GM18909 (cell line): ENCODE data around the gene SMURF2.
"Not testable (repeated sequence)": the region's sequence is repeated elsewhere in the genome, so short reads cannot be mapped to it uniquely, and the experiment has no call there.

Source experiments
- ATAC-seq: cut with Tn5 transposase; IDR thresholded peaks from one replicate; pipeline ENCODE4 v1.9.1; 2021; ENCODE audit warnings: mild to moderate bottlenecking; ENCODE audit not compliant: unreplicated experiment, poor library complexity

SMURF2 gene

DNA sequence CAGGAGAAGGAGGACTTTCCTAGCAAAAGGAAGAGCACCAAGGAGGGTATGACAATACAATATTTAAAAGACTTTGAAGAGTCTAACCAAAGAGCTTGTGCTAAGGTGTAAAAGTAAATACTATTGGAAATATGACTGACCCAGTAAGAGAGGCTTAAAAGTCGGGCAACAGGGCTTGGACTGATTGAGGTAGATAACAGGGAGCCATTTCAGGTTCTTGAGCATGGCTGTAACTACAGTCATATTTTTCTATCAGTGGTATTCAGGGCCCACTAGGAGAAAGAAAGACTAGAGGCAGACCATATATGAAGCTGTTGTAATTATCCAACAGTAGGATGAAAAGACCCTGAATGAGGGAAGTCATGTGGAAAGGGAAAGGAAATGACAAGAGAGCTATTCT lies 62.3 kb downstream of the SMURF2 start:
- no peak for ATAC-seq

DNA sequence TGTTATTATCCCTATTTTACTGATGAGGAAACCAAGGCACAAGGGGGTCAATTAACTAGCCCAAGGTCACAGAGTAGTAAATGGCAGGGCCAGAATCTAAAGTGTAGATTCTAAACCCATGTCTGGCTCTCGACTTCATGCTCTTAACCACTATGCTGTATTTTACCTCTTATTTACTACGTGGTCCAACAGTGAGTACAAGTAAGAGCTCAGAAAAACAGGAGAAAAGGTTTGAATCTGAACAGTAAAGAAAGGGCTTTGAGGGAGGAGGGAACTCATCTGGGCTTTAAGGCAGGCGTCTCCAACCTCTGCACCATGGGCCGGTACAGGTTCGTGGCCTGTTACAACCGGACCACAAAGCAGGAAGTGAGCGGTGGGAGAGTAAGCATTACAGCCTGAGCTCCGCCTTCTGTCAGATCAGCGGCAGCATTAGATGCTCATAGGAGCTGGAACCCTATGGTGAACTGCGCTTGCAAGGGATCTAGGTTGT lies 62.9 kb downstream of the SMURF2 start:
- ATAC-seq: peak; percentile 89

GRCh38 chr17:64598672-64599071 lies 63.4 kb downstream of the SMURF2 start:
- no peak for ATAC-seq

- ATAC-seq: no peak
These were observed 65.1 kb downstream of the SMURF2 start for GRCh38 chr17:64596988-64597387.

- ATAC-seq: no peak
These were observed 65.7 kb downstream of the SMURF2 start for GRCh38 chr17:64596439-64596838.

GRCh38 chr17:64591944-64592343 lies 70.2 kb downstream of the SMURF2 start:
- no peak for ATAC-seq

- no peak for ATAC-seq
These were observed 77.0 kb downstream of the SMURF2 start for GRCh38 chr17:64585146-64585545.

- ATAC-seq: no peak
These were observed 79.1 kb downstream of the SMURF2 start for GRCh38 chr17:64583038-64583437.

DNA sequence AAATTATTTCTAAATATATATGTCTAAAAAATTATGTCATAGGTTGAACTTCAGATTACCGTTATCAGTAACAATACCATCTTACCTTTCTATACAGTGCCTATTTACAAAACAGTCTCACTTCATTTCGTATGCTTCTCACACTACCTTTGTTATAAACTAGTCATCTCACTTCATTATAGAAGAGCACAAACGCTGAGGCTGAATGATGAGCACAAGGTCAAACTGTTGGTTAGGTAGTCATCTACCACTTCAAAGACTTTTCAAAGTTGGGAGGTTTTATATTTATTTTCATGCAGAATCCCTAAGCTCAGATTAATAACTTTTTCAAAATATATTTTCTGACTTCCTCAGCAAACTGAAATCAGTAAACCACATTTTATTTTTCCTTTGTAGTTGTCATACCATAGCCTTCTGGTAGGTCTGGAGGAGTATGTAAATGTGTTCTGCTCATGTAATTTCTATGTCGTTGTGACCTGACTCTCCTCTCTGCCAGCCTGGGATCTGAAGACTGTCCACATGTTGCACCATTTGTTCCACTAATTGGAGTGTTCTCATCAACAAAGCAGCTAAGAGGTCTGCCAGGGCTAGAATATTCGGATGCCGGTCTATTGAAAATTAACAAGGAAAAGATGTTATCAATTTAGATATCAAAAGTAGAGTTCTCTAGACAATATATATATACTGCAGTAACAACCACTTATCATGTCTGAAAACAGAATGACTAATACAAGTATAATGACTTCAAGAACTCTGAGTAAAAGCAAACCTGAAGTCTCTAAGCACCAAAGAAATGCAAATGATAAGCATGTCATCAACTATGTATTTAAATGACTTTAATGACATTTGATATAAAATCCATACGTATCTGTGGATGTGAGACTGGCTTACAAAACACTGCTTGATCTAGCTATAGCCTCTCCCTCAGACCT lies 81.5 kb downstream of the SMURF2 start:
- ATAC-seq: no peak

DNA sequence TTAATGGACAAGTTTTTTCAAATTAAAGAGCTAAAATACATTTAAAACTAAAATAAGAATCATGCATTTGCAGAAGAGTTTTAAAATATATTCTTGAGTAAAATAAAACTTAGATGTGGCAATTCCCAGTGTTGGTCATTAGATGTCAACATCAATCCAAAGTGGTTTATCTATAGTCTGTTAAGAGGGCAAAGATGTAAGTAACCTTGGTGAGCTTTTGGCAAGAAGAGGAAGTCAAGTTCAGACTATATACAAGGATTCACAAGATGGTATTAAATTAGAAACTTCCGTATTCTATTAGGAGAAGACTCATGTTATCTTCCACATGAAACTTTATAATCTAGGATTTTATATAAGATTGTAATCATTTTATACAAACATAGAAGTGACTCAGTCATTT lies 82.2 kb downstream of the SMURF2 start:
- no peak for ATAC-seq

DNA sequence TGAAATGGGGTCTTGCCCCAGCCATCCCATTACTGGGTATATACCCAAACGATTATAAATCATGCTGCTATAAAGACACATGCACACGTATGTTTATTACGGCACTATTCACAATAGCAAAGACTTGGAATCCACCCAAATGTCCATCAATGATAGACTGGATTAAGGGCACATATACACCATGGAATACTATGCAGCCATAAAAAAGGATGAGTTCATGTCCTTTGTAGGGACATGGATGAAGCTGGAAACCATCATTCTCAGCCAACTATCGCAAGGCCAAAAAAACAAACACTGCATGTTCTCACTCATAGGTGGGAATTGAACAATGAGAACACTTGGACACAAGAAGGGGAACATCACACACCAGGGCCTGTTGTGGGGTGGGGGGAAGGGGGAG lies 85.1 kb downstream of the SMURF2 start:
- not testable (repeated sequence) for ATAC-seq

DNA sequence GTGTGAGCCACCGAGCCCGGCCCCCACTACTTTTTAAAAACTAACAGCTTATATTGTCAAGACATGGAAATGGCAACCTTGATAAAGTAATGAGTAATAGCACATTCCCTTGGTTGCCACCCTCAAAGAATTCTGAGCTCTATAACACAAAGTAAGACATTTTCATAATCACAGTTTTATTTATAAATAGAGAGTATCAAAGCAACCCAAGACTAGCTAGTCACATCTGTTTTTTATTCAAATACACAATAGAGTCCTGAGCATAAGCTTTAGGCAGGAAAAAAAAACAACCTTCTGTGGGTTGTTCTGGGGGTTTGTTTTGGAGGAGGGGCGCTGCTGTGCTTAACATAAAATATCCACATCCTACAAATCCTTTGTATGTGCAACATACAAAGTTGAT lies 86.7 kb downstream of the SMURF2 start:
- ATAC-seq: no peak

DNA sequence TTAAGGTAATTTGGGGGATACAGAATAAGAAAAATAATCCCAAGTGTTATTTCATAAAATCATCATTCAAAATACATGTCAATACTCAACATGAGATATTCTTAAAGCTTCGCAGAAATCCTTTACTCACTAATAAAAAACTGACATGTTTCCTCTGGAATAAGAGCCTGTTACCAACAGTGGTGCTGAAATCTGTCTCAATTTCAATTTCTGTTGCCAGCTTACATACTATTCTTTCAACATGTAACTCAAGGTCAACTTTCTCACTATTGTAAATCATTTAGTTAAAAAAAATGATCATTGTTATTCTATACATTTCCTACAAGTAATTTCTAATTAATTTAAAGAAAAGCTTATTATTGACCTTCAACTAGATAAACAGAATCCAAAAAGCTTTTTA lies 87.5 kb downstream of the SMURF2 start:
- ATAC-seq: no peak

GRCh38 chr17:64573214-64573613 lies 88.9 kb downstream of the SMURF2 start:
- no peak for ATAC-seq

- ATAC-seq: no peak
These were observed 89.4 kb downstream of the SMURF2 start for GRCh38 chr17:64572682-64573154.

DNA sequence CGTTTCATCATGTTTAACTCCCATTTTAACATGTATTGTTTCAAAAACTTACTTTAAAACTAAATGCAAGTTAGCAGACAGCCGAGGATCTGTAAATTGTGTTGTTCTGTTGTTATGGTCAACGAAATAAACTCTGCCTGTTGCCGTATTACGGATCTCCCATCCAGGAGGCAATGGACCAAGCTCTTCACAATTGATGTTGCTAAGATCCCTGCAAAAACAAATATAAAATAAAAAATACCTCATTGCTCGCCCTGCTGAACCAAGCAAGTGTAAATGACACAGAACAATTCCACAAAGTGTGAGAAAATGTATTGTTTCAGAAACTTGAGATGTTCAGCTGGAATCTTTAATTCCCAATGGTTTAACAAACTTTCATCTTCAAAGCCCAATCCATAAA lies 90.4 kb downstream of the SMURF2 start:
- ATAC-seq: no peak

GRCh38 chr17:64565563-64565962 lies 96.5 kb downstream of the SMURF2 start:
- ATAC-seq: no peak

GRCh38 chr17:64564098-64564497 lies 98.0 kb downstream of the SMURF2 start:
- ATAC-seq: no peak

GRCh38 chr17:64555281-64555680 lies 106.8 kb downstream of the SMURF2 start:
- ATAC-seq: no peak

GRCh38 chr17:64554028-64554637 lies 108.0 kb downstream of the SMURF2 start:
- ATAC-seq: no peak

DNA sequence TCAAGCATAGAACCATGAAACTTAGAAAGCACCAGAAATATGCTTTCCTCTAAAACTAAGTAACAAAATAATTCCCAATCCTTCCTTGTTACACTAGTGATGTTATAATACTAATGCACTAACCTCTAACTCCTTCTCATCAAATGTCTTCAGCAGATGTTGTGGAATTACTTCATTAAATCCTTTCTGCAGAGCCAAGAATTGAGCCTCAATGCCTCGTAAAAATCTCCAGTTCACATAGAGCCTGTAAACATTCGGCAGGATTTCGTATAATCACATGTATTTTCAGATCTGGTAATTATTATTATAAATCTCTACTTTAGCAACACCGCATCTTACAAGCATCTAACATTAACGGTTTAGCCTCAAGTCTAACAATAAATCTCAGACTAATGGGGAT lies 110.6 kb downstream of the SMURF2 start:
- no peak for ATAC-seq
